CD4-positive, alpha-beta T cell treated with Interleukin-6 at 100 ng/mL for 8 hours (primary cell): ENCODE results near the gene PCNP.
"Not testable (repeated sequence)": the region's sequence is repeated elsewhere in the genome, so short reads cannot be mapped to it uniquely, and the experiment has no call there.

Experiments
- DNase-seq: peaks from one replicate; pipeline ENCODE4 v3.0.0-alpha.2; 2020; ENCODE audit warnings: mixed read lengths, low spot score

Gene PCNP

DNA sequence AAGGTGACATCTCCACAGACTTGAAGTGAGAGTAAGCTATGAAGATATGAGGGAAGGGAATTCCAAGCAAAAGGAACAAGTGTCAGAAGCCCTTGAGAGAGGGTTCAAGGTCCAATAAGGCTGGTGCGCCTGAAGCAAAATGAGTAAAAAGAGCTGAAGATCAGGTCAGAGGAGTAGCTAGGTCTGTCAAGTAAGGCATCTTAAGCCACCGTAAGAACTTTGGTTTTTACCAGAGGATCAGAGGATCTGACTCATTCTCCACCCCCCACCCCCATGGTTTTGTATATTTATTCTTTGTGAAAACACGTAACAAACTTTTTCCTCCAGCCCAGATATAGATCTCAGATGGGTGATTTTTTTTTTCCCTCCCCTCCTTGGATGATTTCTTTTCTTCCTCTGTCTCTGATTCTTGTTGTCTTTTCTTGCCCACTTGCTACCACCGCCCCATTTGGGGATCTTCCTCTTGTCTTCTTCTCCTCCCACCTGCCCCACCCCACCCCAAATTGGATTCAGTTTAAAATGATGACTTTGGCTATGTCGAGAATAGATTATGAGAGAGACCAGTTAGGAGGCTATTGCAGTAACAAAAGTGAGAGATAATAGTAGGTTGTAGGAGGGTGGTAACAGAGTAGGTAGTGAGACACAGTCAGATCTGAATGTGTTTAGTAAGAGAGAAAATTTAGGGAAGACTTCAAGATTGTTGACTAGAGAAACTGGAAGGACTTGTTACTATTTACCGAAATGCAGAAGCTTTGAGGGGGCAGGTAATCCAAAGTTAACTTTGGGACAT lies 6.3 kb upstream of the PCNP start:
- no peak for DNase-seq

DNA sequence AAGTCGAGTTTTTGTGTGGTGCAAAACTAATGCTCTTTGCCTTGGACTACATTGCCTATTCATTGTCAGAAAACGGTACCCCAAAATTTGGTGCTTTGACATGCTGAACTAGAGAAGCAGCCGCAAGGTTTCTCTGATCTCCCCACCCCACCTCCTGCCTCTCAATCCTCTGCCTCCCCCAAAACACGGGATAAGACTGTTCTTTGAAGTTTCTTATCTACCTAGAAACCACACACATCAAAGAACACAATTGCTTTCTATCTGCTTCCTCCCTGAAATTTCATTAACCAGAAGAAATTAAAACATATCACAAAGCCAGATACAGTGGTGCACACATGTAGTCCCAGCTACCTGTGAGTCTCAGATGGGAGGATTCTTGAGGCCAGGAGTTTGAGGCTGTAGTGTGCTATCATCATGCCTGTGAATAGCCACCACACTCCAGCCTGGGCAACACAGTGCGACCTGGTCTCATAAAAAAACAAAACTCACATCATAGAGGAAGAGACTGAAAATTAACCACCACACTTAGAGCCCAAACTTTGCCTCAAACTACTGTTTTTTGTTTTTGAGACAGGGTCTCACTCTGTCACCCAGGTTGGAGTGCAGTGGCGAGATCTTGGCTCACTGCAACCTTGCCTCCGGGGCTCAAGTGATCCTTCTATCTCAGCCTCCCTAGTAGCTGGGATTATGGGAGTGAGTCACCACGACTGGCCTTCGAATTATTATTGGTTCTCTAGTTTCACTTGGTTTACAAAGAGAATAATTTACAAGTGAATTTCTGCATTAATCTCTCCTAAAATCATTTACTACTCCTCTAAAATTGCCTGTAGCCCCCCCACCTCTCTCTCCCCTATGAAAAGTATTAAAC lies 2.7 kb upstream of the PCNP start:
- DNase-seq: peak; percentile 32

DNA sequence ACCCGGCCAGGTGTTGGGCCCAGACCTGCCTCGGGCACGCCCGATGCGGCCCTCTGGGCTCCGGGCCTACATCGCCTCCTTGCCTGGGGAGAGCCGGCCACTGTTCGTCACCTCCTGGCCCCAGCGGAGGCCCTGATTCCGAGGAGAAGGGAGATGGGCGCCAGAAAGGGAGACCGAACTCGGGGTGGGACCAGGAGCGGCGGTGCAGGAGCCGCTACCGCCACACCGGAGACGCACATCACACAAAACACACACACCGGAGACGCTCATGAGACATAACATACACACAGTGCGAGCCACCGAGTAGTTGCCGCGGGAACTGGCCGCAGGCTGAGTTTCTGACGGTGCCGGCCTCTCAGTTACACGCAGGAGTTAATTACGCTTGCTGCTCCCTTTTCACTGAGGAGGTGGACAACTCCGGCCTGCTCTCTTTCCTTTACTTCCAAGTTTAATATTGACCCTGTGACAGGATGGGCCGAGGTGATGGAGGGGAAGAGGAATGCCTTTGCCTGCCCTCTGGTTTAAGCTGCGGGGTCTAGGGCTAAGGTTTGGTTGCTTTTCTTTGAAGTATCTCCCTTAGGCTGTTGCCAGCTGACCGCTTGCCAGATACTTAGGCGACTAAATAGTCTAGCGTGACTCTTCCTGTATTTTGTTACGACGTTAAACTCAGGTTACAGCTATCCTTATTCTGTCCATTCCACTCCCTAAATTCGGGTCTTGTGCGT lies 570 bp downstream of the PCNP start:
- peak; percentile 46 for DNase-seq

DNA sequence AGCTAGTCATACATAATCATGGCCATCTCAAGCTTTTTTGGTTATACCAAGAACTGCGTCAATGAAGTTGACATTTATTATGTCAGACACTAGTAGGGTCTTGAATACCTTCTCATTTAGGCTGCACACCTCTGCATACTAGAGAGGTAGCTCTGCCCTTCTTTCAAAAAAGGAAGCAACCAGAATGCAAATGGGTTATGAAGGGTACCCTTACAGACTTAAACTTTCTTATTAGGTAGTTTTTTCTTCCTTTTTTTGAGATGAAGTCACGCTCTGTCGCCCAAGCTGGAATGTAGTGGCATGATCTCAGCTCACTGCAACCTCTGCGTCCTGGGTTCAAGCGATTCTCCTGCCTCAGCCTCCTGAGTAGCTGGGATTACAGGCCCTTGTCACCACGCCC lies 3.3 kb downstream of the PCNP start:
- no peak for DNase-seq

DNA sequence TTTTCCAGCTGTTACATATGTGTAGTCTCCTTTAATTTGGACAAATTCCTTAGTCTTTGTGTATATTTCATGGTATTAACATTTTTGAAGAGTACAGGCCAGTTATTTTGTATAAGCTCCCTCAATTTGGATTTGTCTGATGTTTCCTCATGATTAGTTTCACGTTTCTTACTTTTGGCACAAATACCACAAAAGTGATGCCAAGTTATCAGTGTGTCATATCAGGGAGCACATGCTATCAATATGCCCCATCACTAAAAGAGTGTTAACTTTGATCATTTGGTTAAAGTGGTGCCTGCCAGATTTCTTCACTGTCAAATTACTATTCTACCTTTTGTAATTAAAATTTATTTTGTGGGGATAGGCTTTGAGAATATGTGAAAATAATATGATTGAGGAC lies 14.6 kb downstream of the PCNP start:
- no peak for DNase-seq

DNA sequence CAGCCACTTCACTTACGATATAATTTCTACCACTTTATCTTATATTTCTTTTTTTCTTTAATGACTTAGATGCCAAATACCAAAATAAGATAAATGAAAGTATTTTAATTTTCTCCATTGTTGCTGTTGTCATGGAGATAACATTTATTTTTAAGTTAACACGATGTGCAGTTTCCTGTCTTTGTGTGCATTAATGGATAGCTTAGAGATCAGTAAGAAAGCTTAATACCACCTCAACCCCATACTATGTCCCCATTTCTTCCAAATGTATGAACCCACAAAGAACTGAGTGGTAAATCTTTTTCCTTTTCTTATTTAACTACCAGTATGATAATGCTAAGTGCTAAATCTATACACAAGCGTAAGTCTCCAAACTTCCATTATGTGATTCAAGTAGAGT lies 17.1 kb downstream of the PCNP start:
- no peak for DNase-seq

DNA sequence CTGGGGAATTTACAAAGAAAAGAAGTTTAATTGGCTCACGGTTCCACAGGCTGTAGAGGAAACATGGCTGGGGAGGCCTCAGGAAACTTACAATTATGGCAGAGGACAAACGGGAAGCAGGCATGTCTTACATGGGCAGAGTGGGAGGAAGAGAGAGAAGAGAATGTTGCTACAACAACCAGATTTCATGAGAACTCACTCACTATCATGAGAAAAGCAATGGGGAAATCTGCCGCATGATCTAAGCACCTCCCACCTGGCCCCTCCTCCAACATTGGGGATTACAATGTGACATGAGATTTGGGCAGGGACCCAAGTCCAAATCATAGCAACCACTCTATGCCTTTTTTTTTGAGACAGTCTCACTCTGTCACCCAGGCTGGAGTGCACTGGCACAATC lies 28.8 kb downstream of the PCNP start:
- DNase-seq: no peak

DNA sequence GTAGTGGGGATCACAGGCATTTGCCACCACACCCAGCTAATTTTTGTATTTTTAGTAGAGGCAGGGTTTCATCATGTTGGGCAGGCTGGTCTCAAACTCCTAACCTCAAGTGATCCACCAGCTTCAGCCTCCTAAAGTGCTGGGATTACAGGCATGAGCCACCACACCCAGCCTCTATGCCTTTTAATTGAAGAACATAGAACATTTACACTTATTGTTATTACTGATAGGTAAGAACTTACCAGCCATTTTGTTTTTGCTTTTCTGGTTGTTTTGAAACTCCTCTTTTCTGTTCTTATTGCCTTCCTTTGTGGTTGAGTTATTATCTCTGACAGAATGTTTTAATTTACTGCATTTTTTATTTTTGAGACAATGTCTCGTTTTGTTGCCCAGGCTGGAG lies 29.2 kb downstream of the PCNP start:
- no peak for DNase-seq

DNA sequence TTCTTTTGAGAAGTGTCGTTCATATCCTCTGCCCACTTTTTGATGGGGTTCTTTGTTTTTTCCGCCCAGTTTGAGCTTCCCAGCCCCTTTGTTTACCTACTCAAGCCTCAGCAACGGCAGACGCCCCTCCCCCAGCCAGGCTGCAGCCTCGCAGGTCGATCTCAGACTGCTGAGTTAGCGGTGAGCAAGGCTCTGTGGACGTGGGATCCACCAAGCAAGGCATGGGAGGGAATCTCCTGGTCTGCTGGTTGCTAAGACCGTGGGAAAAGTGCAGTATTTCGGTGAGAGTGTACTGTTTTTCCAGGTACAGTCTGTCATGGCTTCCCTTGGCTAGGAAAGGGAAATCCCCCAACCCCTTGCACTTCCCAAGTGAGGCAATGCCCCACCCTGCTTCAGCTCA lies 31.4 kb downstream of the PCNP start:
- not testable (repeated sequence) for DNase-seq

DNA sequence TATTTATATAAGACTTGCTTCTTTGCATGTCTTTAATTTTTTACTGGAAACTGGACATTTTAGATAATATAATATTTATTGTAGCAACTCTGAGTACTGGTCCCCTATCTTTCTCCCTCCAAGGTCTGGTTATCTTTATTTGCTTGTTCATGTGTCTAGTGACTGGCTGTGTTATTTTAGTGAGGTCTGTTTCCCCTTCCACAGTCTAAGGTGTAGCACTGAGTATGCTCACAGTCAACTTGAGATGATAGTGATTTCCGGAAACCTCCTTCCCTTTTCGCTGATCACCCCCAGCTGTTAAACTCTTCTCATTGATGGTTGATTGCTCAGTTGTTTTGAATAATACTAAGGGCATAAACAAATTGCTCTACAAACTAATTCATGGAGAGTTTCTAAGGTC lies 37.0 kb downstream of the PCNP start:
- DNase-seq: no peak

DNA sequence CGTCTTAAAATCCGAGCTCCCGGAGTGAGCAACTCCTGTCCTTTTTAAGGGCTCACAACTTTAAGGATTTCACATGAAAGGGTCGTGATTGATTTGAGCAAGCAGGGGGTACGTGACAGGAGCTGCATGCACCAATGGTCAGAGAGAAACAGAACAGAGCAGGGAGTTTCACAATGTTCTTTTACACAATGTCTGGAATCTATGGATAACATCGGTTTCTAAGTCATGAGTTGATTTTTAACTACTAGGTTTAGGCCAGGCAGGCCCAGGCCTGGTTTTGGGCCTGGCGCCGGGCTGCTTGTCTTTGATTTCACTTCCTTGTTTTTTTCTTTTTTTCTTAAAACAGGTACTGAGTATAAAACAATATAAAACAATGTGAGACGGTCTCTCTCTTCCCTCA lies 39.0 kb downstream of the PCNP start:
- not testable (repeated sequence) for DNase-seq

DNA sequence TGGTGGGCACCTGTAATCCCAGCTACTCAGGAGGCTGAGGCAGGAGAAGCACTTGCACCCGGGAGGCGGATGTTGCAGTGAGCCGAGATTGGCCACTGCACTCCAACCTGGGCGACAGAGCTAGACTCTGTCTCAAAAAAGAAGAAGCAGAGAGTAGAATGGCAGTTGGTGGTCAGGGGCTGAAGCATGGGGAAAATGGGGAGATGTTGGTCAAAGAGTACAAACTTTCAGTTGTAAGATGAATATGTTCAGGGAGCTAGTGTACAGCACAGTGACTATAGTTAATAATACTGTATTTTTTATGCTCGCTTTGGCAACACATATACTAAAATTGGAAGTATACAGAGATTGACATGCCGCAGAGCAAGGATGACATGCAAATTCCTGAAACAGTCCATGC lies 41.5 kb downstream of the PCNP start:
- no peak for DNase-seq

DNA sequence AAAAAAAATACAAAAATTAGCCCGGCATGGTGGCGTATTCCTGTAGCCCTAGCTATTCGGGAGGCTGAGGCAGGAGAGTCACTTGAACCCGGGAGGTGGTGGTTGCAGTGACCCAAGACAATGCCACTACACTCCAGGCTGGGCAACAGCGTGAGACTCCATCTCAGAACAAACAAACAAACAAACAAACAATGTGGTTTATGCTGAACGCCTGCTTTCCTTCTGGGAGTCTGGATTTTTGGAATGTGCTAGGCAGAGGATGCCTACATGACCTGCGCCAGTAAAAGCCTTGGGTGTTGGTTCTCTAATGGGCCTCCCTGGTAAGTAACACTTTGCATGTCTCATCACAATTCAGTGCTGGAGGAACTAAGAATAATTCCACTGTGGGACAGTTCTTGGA lies 43.5 kb downstream of the PCNP start:
- no peak for DNase-seq

DNA sequence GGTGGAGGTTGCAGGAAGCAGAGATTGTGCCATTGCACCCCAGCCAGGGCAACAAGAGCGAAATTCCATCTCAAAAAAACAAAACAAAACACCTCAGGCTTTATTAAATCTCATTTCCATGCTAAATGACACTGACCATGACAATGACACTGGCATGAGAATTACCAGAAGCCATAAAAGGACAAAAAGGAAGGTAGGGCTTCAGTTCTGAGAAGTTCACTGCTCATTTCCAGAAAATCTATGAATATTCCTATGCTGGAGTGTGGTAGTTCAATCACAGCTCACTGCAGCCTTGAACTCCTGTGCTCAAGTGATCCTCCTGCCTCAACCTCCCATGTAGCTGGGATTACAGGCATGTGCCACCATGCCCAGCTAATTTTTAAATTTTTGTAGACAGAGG lies 44.7 kb downstream of the PCNP start:
- DNase-seq: no peak

DNA sequence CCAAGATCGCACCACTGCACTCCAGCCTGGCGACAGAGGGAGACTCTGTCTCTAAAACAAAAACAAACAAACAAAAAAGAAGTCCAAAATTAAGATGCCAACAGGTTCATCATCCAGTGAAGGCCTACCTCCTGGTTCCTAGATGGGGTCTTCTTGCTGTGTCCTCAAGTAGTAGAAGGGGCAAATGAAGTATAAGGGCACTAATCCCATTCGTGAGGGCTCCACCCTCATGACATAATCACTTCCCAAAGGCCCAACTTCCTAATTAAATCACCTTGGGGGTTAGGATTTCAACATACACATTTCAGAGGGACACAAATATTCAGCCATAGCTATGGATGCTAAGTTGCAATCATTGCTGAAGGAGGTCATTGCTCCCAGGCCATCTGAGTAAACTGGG lies 45.8 kb downstream of the PCNP start:
- DNase-seq: no peak

DNA sequence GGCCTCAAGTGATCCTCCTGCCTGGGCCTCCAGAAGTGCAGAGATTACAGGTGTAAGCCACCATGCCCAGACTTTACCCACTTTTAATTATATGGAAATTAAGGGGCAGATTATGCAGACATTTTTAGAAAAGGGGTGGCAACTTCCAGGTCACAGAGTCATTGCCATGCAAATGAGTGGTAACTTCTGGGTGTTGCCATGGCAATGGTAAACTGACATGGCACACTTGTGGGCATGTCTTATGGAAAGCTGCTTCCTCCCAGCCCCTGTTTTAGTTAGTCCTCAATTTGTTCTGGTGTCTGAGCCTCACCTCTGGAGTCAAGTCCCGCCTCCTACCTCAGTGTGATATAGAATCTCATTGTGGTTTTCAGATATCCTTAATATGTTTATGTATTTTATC lies 49.7 kb downstream of the PCNP start:
- no peak for DNase-seq

DNA sequence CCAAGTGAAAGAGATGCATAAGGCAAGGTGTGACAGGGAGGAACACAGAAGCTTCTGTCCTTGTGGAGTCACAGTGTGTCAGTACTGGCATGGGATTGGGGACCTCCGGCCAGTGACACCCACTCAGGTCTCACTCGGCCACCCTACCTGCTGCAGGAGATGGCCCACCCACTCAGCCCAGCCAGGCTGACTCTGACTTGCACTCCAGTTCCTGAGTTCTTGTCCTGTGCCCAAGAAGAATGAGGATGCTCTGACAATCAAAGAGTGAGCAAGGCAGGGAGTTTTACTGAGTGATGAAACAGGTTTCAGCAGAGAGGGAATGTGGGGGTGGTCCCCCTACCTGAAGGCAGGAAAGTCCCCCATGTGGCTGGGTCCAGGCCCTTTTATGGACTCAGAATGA lies 50.9 kb downstream of the PCNP start:
- no peak for DNase-seq

DNA sequence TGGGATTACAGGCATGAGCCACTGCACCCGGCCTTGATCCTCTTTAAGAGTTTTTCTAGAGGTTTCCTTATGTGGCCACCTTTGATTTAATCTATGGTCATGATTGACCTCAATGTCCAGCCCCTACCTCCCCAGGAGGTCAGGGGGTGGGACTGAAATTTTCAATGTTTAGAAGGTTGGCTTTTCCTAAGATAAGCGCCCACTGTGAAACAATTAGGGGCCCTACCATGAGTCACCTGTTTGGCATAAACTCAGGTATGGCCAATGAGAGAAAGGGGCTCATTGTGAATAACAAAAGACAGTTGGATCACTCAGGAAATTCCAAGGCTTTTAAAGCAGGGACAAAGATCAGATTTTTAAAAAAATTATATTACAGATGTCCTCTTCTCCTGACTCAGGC lies 51.9 kb downstream of the PCNP start:
- DNase-seq: no peak

DNA sequence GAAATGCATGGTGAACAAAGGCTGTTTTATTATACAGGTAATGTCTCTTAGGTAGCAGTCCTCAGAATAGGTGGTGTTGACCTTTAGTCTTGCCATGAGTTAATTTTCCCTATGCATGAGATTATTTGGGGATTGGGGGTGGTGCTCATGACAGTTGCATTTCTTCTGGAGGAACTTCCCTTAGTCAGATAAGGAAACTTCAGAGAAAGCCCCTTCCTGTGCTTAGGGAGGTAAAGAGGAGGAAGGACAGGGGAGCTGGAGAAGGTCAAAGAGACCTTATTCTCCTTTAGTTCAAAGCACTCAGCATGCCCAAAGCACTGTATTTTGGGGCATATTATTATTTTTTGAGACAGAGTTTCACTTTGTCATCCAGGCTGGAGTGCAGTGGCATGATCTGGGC lies 55.2 kb downstream of the PCNP start:
- no peak for DNase-seq

DNA sequence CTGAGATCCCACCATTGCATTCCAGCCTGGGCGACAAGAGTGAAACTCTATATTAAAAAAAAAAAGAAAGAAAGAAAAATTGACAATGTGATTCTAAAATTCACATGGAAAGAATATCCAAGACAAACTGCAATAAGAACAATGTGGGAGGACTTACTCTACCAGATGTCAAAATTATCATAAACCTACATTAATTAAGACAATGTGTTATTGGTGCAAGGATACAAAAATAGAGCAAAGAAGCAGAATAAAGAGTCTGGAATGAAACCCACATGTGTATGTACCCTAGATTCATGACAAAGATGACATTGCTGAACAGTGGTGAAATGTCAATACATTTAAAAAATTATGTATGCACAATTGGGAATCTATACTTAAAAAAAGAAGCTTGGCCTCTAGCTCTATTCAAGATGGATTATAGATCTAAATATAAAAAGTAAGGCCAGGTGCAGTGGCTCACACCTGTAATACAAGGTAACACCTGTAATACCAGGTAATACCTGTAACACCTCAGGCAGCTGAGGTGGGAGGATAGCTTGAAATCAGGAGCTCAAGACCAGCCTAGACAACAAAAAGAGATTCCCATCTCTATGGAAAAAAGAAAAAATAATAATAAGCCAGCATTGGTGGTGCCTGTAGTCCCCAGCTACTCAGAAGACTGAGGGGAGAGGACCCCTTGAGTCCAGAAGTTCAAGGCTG lies 57.3 kb downstream of the PCNP start:
- DNase-seq: no peak

DNA sequence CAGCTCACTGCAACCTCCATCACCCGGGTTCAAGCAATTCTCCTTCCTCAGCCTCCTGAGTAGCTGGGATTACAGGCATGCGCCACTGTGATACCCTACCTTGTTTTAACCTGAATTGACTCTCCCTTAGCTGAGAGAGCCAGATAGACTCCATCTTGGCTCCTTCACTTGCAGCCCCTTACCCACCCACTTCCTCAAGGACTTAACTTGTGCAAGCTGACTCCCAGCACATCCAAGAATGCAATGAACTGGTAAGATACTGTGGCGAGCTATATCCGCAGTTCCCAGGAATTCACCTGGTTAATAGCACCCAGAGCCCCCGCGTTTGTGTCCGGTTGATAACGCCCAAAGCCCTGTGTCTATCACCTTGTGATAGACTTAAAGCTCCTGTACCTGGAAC lies 58.0 kb downstream of the PCNP start:
- DNase-seq: not testable (repeated sequence)

DNA sequence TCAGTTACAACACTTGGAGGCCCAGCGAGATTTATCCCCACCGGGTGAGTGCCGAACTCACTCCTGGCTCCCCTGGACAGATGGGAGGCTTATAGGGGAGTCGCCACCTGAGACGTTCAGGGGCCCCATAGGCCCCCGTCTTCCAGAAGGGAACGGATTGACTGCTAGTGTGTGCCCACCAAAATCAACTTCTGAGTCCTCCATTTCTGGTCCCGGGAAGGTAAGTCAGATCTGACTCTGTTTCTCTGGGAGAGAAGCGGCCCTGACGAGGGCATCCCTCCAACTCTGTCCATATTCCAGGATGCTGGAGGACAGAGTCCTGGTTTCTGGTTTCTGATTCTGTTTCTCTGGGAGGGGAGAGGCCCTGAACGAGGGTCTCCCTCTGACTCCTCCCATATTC lies 58.6 kb downstream of the PCNP start:
- no peak for DNase-seq
